ENCODE measurements around the gene EGFL7.

The EGFL7 gene

DNA sequence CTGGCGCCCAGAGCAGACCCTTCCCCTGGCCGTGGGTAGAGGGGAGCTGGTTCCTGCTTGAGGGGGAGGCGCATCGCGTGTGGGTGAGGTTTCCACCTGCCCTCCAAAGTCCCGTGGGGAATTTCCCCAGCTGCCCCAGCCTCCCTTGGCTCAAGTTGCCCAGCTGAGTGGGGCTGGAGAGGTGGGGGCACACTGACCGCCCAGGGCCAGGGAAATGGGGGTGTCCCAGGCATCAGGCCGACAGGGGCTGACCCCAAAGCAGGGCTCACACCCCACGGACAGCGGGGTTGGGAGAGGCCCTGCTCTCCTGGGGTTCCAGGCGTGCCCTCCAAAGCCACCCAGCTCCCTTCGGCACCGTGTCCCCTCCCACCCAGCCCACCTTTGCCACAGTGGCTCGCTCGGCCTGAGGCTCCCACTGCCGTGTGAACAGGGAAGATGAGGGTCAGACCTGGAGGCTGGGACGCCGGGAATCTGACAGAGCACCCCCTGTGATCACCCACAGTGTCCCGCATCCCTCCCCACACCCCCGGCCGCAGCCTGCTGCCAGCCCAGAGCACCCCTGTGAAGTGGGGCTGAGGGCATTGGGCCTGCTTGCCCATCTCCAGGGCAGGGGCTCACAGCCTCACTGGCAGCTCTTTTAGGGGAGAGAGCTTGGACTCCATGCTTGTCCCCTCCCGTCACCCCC, 933 bp upstream of the EGFL7 start:
- no peak for DNase-seq

DNA sequence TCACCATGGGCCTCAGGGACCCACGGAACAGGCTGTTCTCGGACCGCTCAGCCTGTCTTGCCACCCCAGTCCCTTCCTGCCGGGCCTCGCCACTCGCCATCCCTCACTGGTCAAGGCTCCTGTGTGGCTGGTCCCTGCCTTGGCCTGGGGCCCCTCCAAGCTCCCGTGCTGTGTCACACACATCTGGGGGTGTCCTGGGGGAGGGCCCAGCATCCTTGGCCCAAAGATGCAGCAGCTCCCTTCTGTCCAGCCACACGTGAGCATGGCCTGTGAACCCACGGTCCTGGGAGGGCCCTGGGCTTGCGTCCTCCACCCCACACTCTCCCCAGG, 425 bp upstream of the EGFL7 start:
- no peak for DNase-seq

DNA sequence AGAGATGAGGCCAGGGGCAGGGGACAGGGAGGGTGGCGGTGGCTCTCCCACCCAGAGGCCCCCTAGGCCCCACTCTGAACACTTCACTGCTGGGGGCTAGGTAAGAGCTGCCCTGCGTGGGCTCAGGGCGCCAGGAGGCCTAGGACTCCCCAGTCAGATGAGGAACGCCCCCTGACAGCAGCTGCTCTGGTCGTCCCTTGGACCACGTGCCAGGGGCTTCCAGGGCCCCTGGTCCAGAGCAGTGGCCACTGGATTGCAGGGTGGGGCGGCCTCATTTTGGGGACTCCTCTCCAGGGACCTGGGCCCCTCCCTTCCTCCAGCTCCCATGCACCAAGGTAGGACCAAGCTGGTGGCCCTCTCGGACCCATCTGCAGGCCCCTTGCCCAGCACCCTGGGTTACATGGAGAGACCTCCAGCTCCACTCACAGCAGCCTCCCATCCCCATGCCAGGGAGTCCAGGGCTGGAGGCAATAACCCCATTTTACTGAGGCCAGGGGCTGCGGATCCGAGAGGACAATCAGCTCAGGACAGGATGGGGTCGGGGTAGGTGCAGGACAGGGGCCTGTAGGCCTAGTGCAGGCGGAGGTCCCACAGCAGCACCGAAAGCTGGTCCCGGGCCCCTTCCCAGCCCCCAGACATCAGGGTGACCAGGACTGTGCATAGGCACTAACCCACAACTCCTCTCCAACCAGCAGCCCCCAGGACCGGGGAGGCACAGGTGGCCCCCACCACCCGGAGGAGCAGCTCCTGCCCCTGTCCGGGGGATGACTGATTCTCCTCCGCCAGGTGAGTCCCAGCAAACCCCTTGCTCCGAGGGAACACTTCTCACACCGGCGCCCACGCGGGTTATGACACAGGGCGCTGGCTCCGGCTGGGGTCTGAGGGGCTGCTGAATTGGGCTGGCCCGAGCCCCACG, 1.5 kb downstream of the EGFL7 start:
- no peak for DNase-seq

DNA sequence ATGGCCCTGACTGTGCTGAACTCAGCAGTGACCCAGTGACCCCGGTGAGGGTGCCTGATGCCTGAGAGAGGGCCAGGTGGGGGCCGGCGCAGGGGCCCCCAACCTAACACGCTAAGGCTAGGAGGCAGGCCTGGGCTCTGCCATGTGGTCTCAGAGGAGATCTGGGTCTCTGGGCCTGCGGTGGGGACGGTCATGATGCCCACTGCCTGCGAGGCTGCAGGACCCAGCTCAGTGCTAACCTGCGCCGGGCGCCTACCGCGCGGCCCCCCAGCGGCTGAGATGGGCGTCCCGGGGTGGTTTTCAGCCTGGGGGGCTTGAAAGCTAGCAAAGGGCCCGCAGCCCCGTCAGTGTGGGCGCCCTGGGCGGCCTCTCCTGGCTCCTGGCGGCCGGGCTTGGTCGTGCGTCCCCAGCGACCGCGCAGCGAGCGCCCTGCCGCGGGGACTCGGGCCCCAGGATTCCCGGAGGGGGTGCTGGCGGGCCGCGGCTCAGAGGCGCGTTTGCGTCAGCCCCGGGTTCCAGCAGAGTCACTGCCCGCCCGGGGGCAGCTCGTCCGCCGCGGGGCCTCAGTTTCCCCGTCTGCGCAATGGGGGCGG, 2.5 kb downstream of the EGFL7 start:
- DNase-seq, result peak in 1 of 2 donors; percentile 10

DNA sequence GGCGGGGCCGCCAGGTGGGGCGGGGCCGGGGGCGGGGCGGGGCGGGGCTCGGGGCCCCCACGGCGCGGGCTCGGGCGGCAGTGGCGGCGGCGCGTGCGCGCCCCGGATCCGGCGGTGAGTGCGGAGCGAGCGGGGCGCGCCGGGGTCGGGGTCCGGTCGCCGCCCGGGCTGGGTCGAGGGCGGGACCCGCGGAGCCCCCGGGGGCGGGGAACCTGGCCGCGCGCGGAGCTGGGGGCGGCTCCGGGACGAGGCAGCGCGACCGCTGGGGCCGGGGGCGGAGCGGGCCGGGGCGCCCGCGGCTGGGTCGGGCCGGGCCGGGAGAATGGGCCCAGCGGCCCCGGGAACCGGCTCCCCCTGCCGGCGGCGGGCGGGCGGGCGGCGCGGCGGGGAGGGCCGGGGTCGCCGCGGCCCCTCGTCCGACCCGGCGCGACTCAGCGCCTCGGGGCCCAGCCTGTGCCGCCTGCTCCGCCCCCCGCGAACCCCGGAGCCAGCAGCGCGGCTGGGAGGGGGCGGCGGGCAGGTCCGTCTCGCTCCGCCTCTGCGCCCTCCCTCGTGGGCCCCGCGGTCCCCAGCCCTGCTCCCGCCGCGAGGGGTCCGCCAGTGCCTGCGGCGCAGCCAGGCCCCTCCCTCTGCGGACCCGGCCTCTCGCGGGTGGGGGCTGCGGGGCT, 3.1 kb downstream of the EGFL7 start:
- peak in 1 of 2 donors; percentile 21 for DNase-seq

DNA sequence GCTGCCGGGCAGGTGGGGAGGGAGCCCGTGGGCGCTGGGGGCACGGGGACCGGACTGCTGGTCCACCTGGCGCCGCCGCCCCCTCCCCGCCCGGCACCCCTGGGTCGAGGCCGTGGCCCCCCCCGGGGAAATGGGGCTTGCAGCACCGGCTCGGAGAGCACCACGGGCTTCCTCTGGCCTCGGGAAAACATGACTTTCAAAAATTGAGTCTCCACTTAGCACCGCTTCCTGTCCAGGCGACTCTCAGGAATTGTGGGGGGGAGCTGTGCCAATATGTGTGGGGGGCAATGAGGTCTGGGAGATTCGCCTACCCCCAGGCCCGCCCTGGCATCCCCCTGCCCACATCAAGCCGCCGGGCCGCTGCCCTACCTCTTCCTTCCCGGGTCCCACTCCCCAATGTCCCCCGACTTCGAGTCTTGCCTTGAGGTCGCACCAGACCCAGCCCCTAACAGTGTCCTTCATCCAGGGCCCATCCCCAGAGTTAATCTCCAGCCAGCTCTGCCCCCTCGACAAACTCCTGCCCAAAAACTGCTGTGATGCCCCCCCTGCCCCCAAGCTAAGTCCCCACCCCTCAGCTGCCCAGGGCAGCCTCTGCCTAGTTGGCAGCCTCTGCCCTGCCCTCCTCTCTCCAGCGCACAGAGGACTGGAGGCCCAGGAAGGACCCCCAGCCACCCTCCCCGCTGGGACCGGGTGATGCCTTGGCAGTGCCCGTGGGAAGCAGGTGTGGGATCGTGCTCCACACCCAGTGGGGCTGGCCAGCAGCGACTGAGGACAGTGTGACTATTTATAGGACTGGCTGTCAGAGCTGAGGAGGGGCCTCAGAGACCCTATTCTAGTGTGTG, 3.9 kb downstream of the EGFL7 start:
- no peak for DNase-seq

DNA sequence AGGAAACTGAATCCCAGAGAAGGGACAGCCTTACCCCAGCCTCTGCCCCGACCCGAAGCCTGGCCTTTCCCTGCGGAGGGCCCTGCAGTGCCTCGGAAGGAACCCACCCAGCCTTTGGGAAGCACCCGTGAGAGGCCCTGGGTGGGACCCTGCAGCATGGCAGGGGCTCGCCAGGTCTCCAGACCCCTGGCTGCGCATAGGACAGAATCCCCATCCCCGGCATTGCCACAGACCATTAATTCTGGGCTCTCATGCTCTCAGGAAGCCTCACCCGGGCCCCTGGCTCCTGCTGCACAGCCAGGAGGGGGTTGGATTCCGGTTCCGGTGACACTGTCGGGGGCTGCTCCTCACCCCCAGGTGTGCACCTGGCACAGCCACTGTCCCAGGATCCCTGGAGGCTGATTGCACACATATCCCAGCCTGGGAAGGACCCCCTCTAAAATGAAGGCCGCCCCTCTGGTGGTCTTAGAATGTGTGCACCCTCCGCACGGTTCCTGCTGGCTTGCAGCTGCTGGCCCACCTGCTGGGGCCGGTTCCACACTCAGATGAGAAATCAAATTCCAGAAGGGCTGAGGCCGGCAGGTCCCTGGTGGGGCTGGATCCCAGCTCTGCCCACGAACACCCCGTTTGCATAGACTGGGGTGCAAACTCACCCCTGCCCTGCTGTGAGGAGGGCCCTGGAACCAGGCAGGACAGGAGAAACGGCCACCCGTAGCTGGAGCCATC, 4.7 kb downstream of the EGFL7 start:
- DNase-seq, result no peak

DNA sequence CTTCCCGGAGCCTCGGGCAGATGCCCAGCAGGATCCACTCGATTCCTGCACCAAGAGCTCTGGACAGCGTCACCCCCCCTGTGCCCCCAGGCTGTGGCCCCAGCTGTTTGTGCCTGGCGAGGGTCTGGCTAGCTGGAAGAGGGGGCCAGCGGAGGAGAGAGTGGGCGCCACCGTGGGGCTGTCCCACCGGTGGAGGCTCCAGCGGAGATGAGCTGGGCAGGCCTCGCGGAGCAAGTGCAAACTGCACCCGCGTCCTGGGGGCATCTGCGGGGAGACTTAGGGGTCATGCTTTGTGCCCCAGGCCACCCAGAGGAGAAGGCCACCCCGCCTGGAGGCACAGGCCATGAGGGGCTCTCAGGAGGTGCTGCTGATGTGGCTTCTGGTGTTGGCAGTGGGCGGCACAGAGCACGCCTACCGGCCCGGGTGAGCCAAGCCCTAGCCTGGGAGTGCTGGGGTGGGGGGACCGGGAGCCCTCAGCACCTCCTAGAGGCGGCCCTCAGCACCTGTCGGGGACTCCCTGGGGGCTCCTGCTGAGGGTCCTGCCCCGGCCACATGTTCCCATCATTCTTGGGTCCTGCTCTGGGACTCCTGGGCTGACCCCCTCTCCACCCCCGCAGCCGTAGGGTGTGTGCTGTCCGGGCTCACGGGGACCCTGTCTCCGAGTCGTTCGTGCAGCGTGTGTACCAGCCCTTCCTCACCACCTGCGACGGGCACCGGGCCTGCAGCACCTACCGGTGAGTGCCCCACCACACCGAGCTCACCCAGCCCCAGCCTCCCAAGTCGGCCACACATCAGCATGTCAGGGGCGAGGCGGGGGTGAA, 5.4 kb downstream of the EGFL7 start:
- no peak for DNase-seq

DNA sequence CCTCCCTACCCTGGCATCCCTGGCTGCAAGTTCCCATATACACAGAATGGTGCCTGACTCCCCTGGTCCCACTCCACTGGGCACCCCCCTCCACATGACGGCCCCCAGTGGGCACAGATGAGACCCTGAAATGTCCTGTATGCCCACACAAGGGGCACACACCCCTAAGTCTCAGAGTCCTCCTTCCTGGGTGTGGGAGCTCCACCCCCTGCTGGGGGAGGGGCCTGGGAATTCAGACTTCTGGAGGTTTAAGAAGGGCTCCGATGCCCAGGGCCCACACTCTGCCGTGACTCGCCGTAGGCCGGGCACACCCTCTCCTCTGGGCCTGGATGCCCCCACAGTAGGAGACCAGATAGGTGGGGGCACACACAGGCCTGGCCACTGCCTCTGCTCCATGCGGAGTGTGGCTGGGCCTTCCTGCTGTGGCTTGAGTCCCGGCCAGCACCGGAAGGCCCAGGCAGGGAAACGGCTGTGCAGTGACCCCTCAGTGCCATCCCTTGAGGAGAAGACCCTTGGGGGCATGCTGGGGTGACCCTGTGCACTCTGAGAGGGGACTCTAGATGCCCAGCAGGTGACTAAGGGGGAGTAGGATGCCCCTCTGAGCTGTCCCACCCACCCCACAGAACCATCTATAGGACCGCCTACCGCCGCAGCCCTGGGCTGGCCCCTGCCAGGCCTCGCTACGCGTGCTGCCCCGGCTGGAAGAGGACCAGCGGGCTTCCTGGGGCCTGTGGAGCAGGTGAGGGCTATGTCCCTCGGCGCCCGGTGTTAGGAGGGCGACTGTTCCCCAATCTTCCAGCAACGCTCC, 6.5 kb downstream of the EGFL7 start:
- no peak for DNase-seq

DNA sequence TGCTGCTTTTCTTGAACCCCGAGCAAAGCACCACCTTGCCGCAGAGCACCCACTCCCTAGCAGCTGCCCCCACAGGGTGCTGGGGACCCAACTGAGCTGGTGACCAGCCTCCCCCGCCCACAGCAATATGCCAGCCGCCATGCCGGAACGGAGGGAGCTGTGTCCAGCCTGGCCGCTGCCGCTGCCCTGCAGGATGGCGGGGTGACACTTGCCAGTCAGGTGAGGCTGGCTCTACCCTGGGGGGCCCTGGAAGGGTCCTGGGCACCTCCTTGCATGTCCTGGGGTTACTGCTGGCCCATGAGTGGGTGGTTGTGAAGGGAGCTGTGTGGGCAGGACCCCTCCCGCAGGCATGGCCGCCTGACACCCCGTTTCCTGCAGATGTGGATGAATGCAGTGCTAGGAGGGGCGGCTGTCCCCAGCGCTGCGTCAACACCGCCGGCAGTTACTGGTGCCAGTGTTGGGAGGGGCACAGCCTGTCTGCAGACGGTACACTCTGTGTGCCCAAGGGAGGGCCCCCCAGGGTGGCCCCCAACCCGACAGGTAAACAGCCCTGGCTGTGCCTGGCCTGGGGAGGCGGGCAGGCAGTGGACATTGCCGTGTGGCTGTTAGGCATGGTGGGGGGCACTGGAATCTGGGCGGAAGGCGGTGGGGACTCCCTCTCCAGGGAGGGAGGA, 7.2 kb downstream of the EGFL7 start:
- no peak for DNase-seq

DNA sequence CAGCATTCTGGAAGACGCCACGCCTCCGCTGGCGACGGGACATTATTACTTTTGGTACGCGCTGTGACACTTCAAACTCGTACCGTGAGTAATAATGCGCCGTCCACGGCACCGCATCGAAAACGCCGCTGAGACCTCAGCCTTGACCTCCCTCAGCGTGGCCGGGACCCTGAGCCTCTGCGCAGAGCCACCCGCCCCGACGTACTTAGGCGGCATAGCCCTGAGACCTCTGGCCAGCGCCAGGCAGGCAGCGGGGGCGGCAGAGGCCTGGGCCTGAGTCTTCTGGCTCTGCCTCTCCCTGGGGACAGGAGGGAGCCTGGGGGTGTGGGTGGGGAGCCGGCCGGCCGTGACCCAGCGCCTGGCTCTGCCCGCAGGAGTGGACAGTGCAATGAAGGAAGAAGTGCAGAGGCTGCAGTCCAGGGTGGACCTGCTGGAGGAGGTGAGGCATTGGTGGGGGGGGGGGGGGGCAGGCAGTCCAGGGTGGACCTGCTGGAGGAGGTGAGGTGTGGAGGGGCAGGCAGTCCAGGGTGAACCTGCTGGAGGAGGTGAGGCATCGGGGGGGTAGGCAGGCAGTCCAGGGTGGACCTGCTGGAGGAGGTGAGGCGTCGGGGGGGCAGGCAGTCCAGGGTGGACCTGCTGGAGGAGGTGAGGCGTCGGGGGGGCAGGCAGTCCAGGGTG, 8.0 kb downstream of the EGFL7 start:
- DNase-seq, result no peak

DNA sequence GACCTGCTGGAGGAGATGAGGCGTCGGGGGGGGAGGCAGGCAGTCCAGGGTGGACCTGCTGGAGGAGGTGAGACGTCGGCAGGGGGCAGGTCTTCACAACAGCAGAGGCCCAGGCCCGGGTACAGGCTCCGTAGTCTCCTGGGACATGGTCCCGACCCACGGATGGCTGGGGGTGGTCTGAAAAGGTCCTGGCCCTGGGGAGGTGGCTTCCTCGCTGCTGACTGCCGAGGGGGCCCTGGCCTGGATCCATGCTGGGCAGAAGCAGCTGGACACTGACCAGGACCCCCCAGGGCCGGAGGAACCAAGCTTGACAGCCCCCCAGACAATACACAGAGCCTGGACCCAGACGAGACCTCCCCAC, 8.5 kb downstream of the EGFL7 start:
- no peak for DNase-seq

DNA sequence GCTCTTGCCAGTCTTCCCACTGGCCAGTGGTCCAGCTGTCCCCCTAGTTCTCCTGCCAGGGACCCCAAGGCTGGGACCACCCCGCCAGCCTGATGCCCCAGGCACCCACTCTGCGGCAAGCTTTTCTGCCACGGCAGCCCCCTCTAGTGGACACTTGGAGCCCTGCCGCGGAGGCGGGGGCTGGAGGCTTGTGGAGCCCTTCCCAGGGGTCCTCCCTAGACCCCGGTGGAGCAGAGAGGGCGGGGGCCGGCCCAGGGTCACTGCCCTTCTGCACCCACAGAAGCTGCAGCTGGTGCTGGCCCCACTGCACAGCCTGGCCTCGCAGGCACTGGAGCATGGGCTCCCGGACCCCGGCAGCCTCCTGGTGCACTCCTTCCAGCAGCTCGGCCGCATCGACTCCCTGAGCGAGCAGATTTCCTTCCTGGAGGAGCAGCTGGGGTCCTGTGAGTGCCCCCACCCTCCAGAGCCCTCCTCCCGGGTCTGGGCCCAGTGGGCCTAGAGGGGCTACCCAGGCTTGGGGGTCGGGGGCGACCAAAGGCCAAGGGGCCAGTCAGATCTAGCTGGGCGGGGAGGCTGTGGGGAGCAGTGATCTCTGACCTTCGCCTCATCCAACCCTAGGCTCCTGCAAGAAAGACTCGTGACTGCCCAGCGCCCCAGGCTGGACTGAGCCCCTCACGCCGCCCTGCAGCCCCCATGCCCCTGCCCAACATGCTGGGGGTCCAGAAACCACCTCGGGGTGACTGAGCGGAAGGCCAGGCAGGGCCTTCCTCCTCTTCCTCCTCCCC, 9.1 kb downstream of the EGFL7 start:
- DNase-seq, result peak; percentile 27 to 36

DNA sequence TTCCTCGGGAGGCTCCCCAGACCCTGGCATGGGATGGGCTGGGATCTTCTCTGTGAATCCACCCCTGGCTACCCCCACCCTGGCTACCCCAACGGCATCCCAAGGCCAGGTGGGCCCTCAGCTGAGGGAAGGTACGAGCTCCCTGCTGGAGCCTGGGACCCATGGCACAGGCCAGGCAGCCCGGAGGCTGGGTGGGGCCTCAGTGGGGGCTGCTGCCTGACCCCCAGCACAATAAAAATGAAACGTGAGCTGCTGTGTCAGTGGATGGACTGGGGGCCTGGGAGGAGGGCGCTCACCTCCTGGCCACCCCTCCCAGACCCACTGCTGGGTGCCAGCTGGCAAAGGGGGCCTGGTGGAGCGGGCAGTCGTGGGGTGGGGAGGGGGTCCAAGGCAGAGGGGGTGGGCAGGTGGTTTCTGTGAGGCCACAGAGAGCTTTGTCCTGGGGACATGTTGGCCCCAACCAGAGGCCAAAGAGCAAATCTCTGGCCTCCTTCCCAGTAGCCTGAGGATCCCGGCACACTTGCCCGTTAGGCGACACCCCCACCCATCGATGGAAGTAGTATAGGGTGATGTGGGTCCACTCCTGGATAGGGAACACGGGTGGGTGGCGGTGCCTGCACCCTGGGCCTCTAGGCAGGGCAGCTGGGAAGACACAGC, 9.8 kb downstream of the EGFL7 start:
- no peak for DNase-seq

DNA sequence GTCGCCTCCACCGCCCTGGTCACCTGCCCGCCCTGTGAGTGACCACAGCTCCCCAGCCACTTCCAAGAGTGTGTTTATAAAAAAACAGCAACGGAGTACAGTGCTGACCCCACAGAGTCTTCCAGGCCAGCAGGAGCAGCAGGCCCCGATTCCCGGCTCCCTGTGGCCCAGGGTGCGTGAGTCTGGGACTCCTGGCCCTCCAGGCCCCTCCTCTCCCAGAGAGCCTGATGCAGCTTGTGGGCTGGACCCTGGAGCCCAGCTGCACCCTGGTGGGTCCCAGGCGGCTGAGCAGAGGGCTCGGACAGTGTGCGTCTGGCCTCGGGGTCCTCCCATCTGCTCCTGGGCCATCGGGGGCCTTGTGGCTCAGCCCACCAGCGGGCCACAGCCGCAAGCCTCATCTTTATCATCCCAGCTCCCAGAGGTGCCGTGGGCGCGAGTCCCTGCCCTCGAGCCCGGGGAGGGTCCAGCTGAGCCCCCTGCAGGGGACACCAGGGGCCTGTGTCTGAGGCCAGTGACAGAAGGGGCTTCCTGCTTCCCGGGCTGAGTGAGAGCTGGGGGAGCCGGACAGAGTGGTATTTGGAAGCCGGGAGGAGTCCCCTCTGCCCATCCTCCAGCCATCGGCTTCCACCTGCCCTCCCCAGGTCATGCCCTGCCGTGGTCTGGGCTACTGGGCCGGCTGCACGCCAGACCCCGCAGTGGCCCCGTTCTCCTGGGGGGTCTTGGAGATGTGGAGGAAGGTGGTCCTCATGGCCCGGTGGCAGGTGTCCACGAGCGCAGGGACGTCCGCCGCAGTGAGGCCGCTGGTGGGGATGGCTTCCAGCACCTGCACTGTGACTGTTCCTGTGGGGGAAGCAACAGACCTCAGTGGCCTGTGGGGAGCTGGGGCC, 10.6 kb downstream of the EGFL7 start:
- DNase-seq, result no peak

Data from CD4-positive, alpha-beta T cell treated with Interleukin-1 beta for 1 hour (primary cell).